ENCODE results near the gene XAF1.
"Not testable (repeated sequence)": the region's sequence is repeated elsewhere in the genome, so short reads cannot be mapped to it uniquely, and the experiment has no call there.

XAF1 gene

GRCh38 chr17:6812295-6812694 is 56.4 kb downstream of the XAF1 start:
- no peak for DNase-seq

- no peak for DNase-seq
Measured at GRCh38 chr17:6815775-6816174, 59.9 kb downstream of the XAF1 start.

GRCh38 chr17:6816368-6816767 is 60.5 kb downstream of the XAF1 start:
- not testable (repeated sequence) for DNase-seq

DNA sequence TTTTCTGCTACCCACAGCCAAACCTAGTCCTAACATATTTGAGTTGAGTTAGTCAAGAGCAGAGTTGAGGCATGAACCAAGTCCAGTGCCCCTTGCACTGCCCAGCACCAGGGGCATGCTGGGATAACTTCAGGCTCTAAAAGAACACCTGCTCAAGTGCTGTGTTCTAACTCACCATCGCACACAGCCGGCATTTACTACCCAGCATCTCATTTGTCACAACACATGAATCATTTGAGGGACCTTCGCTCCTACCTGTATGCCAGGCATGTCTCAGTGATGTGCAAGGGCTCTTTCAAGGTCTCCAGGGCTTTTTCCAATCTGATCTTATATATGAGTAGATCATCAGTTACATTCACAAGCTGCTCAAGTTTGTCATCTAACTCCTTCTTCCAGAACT is 63.1 kb downstream of the XAF1 start:
- DNase-seq = no peak

DNA sequence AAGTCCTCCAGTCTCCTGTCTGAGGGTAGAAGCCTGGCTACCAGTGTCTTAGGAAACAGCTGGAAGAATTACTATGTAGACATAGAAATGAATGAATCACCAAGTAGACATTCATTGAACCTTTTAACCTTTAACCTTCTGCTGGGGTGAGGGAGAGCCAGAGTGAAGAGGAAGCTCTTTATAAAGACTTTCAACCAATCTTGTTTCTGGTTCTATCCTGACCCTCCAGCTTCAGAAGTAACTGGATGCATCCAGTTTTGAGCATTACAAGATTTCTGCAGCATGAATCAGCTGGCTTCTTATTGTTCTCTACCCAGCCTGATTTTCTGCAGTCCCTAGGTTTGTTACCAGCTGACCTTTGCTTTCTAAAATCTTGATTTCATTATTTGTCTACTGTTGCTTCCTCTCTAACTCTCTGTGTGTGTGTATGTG is 67.2 kb downstream of the XAF1 start:
- no peak for DNase-seq
